ENCODE measurements around the gene ZNF365. TPM values are rescaled to one million over a fixed set of nuclear protein-coding genes. Genes with fewer than 3 reads are reported as not detected.
A peak's percentile ranks its signal among the peaks of the same experiment; 100 is the strongest.
"Not testable (repeated sequence)": the region's sequence is repeated elsewhere in the genome, so short reads cannot be mapped to it uniquely, and the experiment has no call there.

ZNF365 gene
- total RNA-seq, 1 experiment from 2014 or later, result 0.59 TPM

DNA sequence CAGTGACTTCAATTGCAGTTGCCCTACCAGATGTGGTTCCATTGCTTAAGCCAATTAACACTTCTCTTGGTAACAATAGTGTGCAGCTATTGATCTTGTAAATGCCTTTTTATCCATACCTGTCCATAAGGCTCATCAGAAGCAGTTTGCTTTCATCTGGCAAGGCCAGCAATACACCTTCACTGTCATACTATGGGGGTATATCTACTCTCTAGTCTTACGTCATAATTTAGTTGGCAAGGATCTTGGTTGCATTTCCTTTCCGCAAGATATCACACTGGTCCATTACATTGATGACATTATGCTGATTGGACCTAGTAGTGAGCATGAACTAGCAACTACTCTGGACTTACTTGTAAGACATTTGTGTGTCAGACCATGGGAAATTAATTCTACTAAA, 17.7 kb upstream of the ZNF365 start (continued):
- TF ChIP-seq, protein P1, sequence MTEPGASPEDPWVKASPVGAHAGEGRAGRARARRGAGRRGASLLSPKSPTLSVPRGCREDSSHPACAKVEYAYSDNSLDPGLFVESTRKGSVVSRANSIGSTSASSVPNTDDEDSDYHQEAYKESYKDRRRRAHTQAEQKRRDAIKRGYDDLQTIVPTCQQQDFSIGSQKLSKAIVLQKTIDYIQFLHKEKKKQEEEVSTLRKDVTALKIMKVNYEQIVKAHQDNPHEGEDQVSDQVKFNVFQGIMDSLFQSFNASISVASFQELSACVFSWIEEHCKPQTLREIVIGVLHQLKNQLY (CRISPR knock-in tag; IDR thresholded peaks at IDR 0.05), result no peak
- TF ChIP-seq FOXK1 (CRISPR knock-in tag; IDR thresholded peaks at IDR 0.05), result no peak
- no peak for TF ChIP-seq FOXP1 (CRISPR knock-in tag; IDR thresholded peaks at IDR 0.05; ENCODE audit: borderline replicate concordance)
- TF ChIP-seq ZNF219 (CRISPR knock-in tag; IDR thresholded peaks at IDR 0.05; ENCODE audit: borderline replicate concordance), result no peak
- no peak for TF ChIP-seq MYBL2 (CRISPR knock-in tag; IDR thresholded peaks at IDR 0.05)
- TF ChIP-seq IRF2 (CRISPR knock-in tag; IDR thresholded peaks at IDR 0.05; ENCODE audit: borderline replicate concordance, low read depth), result no peak
- TF ChIP-seq RELA (CRISPR knock-in tag; IDR thresholded peaks at IDR 0.05; ENCODE audit: borderline replicate concordance), result no peak
- TF ChIP-seq ZNF416 (CRISPR knock-in tag; IDR thresholded peaks at IDR 0.05), result no peak
- TF ChIP-seq ETV6 (CRISPR knock-in tag; IDR thresholded peaks at IDR 0.05), result no peak
- TF ChIP-seq NR2C2 (CRISPR knock-in tag; IDR thresholded peaks at IDR 0.05), result no peak
- TF ChIP-seq GTF2I (CRISPR knock-in tag; conservative IDR thresholded peaks at IDR 0.05), result no peak
- TF ChIP-seq ZNF232 (CRISPR knock-in tag; IDR thresholded peaks at IDR 0.05), result no peak
- TF ChIP-seq ATF1 (CRISPR knock-in tag; IDR thresholded peaks at IDR 0.05), result no peak
- no peak for TF ChIP-seq GRHL2 (CRISPR knock-in tag; IDR thresholded peaks at IDR 0.05; ENCODE audit: insufficient replicate concordance, severe bottlenecking)
- no peak for TF ChIP-seq IRF1 (CRISPR knock-in tag; IDR thresholded peaks at IDR 0.05)

DNA sequence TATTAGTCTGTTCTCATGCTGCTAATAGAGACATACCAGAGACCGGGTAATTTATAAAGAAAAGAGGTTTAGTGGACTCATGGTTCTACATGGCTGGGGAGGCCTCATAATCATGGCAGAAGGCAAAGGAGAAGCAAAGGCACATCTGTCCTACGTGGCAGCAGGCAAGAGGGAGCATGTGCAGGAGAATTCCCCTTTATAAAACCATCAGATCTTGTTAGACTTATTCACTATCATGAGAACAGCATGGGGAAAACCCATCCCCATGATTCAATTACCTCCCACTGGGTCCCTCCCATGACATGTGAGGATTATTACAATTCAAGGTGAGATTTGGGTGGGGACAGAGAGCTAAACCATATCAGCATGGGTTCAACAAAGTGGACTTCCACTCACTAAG, 16.0 kb upstream of the ZNF365 start:
- ATAC-seq; DNase-seq (ENCODE audit: low spot score); H3K4me3 Mint-ChIP-seq; CTCF ChIA-PET; H3K4me1 Mint-ChIP-seq; H3K27me3 Mint-ChIP-seq (ENCODE audit: low read depth); H3K27ac Mint-ChIP-seq; POLR2A ChIA-PET; H3K36me3 Mint-ChIP-seq: not testable (repeated sequence)
- peaks cover 55% of the 10 kb centered on the region for H3K9me3 Mint-ChIP-seq

GRCh38 chr10:62373639-62373994, 552 bp upstream of the ZNF365 start:
- POLR2A ChIA-PET, result no interaction called here
- no peak overlapping the region for H3K27ac Mint-ChIP-seq
- H3K9me3 Mint-ChIP-seq, result peaks cover 4% of the 10 kb centered on the region; the same call in 1 of the 2 replicates
- no peak for TF ChIP-seq TCF7 (CRISPR knock-in tag; IDR thresholded peaks at IDR 0.05; ENCODE audit: low read depth)
- TF ChIP-seq NR1H2 (CRISPR knock-in tag; IDR thresholded peaks at IDR 0.05), result no peak
- no peak for TF ChIP-seq NFYB (CRISPR knock-in tag; conservative IDR thresholded peaks at IDR 0.05; ENCODE audit: low read depth)
- no peak for TF ChIP-seq STAT6 (CRISPR knock-in tag; conservative IDR thresholded peaks at IDR 0.05; ENCODE audit: low read depth)
- no peak for TF ChIP-seq CTCF (IDR thresholded peaks at IDR 0.05)
- no peak for TF ChIP-seq NFATC4 (CRISPR knock-in tag; IDR thresholded peaks at IDR 0.05)
- TF ChIP-seq, protein P1 (CRISPR knock-in tag; IDR thresholded peaks at IDR 0.05), result no peak
- no peak for TF ChIP-seq JUN (CRISPR knock-in tag; IDR thresholded peaks at IDR 0.05)
- TF ChIP-seq SOX15 (CRISPR knock-in tag; IDR thresholded peaks at IDR 0.05), result no peak
- TF ChIP-seq PRDM15 (CRISPR knock-in tag; IDR thresholded peaks at IDR 0.05), result no peak

More at GRCh38 chr10:62373639-62373994, 552 bp upstream of the ZNF365 start:
- peaks cover 9% of the 10 kb centered on the region; the same call in 1 of the 2 replicates for H3K4me1 Mint-ChIP-seq
- CTCF ChIA-PET, result interaction anchor here (1.2 kb wide), 1 partner anchor 41 kb away, joined by 3 read pairs; no protein-coding TSS in a partner anchor
- H3K36me3 Mint-ChIP-seq, result no peaks in the 10 kb centered on the region
- peaks cover 37% of the 10 kb centered on the region for H3K27me3 Mint-ChIP-seq (ENCODE audit: low read depth)
- ATAC-seq (no peak), DNase-seq (ENCODE audit: low spot score) (no peak)
- H3K4me3 Mint-ChIP-seq, result peak overlapping the region; percentile 82

Measured in WTC11 (cell line).